Measurements from ENCODE around the gene SSMEM1. TPM values are rescaled to one million over a fixed set of nuclear protein-coding genes. Genes with fewer than 3 reads are reported as not detected.
"Not testable (repeated sequence)": the region's sequence is repeated elsewhere in the genome, so short reads cannot be mapped to it uniquely, and the experiment has no call there.

SSMEM1 gene
- total RNA-seq, 1 donor from 2014 or later = not detected

GRCh38 chr7:130180571-130181262 lies 26.9 kb upstream of the SSMEM1 start:
- no peak for TF ChIP-seq CTCF (conservative IDR thresholded peaks at IDR 0.05; ENCODE audit: low read depth, low read length)
- no peak overlapping the region for H3K4me3 ChIP-seq (ENCODE audit: low read depth, low read length)
- DNase-seq (ENCODE audit: low read depth) = no peak

DNA sequence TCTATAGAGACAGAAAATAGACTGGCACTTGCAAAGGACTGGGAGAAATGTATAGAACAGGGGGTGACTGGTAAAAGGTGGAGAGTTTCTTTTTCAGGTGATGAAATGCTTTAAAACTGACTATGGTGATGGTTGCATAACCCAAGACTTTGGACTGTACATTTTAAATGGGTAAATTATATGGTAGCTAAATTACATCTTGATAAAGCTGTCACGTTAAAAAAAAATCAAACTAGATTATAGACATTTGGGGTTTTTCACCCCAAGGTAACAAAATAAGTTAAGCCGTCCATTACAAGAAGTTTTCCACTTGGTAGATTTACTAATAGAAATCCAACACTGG lies 26.4 kb upstream of the SSMEM1 start:
- DNase-seq (ENCODE audit: low read depth) = no peak
- H3K4me3 ChIP-seq (ENCODE audit: low read depth, low read length) = no peak overlapping the region
- no peak for TF ChIP-seq CTCF (conservative IDR thresholded peaks at IDR 0.05; ENCODE audit: low read depth, low read length)

GRCh38 chr7:130182990-130183389 lies 24.7 kb upstream of the SSMEM1 start:
- no peak for TF ChIP-seq CTCF (conservative IDR thresholded peaks at IDR 0.05; ENCODE audit: low read depth, low read length)
- no peak overlapping the region for H3K4me3 ChIP-seq (ENCODE audit: low read depth, low read length)
- no peak for DNase-seq (ENCODE audit: low read depth)

GRCh38 chr7:130184349-130184748 lies 23.3 kb upstream of the SSMEM1 start:
- DNase-seq (ENCODE audit: low read depth); H3K4me3 ChIP-seq (ENCODE audit: low read depth, low read length): not testable (repeated sequence)

DNA sequence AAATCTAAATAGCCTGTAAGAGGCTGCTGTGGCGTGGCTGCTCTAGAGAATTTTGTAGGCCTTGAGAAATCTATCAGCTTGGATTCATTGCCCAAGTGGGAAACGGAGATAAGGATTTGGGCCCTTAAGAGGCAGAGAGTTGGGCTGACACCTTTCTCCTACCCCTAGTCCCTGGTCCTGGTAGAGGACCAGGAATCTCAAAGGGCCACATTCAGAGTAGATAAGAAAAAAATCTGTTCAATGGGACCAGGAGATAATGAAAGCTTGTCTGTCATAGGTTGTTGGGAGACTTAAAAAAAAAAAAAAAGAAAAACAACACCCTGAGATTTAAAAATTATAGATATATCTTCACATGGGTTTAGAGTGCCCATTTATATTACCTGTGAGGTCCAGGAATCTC lies 20.3 kb upstream of the SSMEM1 start:
- no peak overlapping the region for H3K4me3 ChIP-seq (ENCODE audit: low read depth, low read length)
- no peak for DNase-seq (ENCODE audit: low read depth)
- TF ChIP-seq CTCF (conservative IDR thresholded peaks at IDR 0.05; ENCODE audit: low read depth, low read length) = no peak

GRCh38 chr7:130189343-130189742 lies 18.3 kb upstream of the SSMEM1 start:
- H3K4me3 ChIP-seq (ENCODE audit: low read depth, low read length) = no peak overlapping the region
- no peak for TF ChIP-seq CTCF (conservative IDR thresholded peaks at IDR 0.05; ENCODE audit: low read depth, low read length)
- no peak for DNase-seq (ENCODE audit: low read depth)

DNA sequence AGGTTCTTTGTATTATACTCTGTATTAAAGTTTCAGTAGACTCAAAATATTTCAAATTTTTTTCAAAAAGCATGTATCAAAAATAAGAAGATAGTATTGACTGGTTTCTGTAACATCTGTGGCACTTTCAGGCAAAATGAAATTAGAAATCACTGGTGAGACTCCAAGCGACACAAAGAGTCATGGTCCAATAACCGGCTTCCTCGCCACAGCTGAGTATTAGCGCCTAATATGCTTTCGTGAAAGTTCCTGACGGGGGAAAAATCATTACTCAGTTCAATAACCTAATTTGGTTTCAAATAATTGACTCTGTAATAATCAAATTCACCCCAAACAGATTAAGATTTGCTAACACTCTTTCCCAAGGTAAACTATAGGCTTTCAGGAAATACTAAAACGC lies 15.9 kb upstream of the SSMEM1 start:
- TF ChIP-seq CTCF (conservative IDR thresholded peaks at IDR 0.05; ENCODE audit: low read depth, low read length) = no peak
- DNase-seq (ENCODE audit: low read depth) = no peak
- no peak overlapping the region for H3K4me3 ChIP-seq (ENCODE audit: low read depth, low read length)

Measured in epithelial cell of proximal tubule (primary cell).